COLO829 (cell line): ENCODE data around the gene CBFA2T3.

Source experiments
- DNase-seq: peaks from one replicate; pipeline ENCODE4 v3.0.0; 2012; ENCODE audit warnings: low spot score

CBFA2T3 gene

GRCh38 chr16:88976366-88977017 lies 515 bp downstream of the CBFA2T3 start:
- DNase-seq = no peak

- DNase-seq = no peak
Observed at GRCh38 chr16:88975511-88976061, 1.4 kb downstream of the CBFA2T3 start.

GRCh38 chr16:88974916-88975215 lies 2.1 kb downstream of the CBFA2T3 start:
- no peak for DNase-seq

GRCh38 chr16:88974080-88974915 lies 2.7 kb downstream of the CBFA2T3 start:
- DNase-seq = no peak

- no peak for DNase-seq
Observed at GRCh38 chr16:88973415-88974050, 3.5 kb downstream of the CBFA2T3 start.

GRCh38 chr16:88973007-88973410 lies 4.0 kb downstream of the CBFA2T3 start:
- no peak for DNase-seq

- DNase-seq = no peak
Observed at GRCh38 chr16:88972349-88972748, 4.7 kb downstream of the CBFA2T3 start.

- DNase-seq = no peak
Observed at GRCh38 chr16:88971371-88972097, 5.5 kb downstream of the CBFA2T3 start.

GRCh38 chr16:88970539-88971065 lies 6.4 kb downstream of the CBFA2T3 start:
- DNase-seq = no peak

GRCh38 chr16:88970050-88970449 lies 7.0 kb downstream of the CBFA2T3 start:
- DNase-seq = no peak

- DNase-seq = no peak
Observed at GRCh38 chr16:88969361-88969831, 7.6 kb downstream of the CBFA2T3 start.

GRCh38 chr16:88968589-88969280 lies 8.3 kb downstream of the CBFA2T3 start:
- no peak for DNase-seq

GRCh38 chr16:88967830-88968588 lies 9.0 kb downstream of the CBFA2T3 start:
- DNase-seq = no peak

- DNase-seq = no peak
Observed at GRCh38 chr16:88966986-88967829, 9.8 kb downstream of the CBFA2T3 start.

- DNase-seq = no peak
Observed at GRCh38 chr16:88965826-88966480, 11.1 kb downstream of the CBFA2T3 start.

GRCh38 chr16:88965411-88965810 lies 11.6 kb downstream of the CBFA2T3 start:
- DNase-seq = no peak

GRCh38 chr16:88964636-88965035 lies 12.4 kb downstream of the CBFA2T3 start:
- no peak for DNase-seq

- DNase-seq = no peak
Observed at GRCh38 chr16:88963583-88963982, 13.4 kb downstream of the CBFA2T3 start.
